Esophagus squamous epithelium (tissue), 4 donors: ENCODE data around the gene ECHS1.
"Not testable (repeated sequence)": the region's sequence is repeated elsewhere in the genome, so short reads cannot be mapped to it uniquely, and the experiment has no call there.

Experiments
- CTCF ChIP-seq, 6 experiments: fragments of 450-650 bp in 4 of 6; fragments of 200-600 bp in 2 of 6; sonication (generic) in 2 of 6; IDR thresholded peaks; one replicate each; pipeline ENCODE4 v1.5.1; 2016 to 2019; ENCODE audit warnings: antibody characterized with exemption in 6 of 6, mild to moderate bottlenecking in 4 of 6, moderate library complexity in 4 of 6
- POLR2A ChIP-seq, 4 donors: fragments of 450-650 bp; IDR thresholded peaks; one replicate each; pipeline ENCODE4 v1.6.1; 2017; ENCODE audit warnings: antibody characterized with exemption in 4 of 4, mild to moderate bottlenecking in 4 of 4, moderate library complexity in 3 of 4

- TF ChIP-seq CTCF, POLR2A (IDR thresholded peaks at IDR 0.05): not testable (repeated sequence)
Measured at GRCh38 chr10:133367461-133367860, 5.7 kb downstream of the ECHS1 start.
